ENCODE results near the gene SCGB1C2.
A peak's percentile ranks its signal among the peaks of the same experiment; 100 is the strongest.

Gene SCGB1C2

GRCh38 chr17:171871-172270 is 34.5 kb downstream of the SCGB1C2 start:
- no peak for DNase-seq (ENCODE audit: low spot score)

- no peak for DNase-seq (ENCODE audit: low spot score)
These were observed 35.0 kb downstream of the SCGB1C2 start for GRCh38 chr17:172401-172800.

DNA sequence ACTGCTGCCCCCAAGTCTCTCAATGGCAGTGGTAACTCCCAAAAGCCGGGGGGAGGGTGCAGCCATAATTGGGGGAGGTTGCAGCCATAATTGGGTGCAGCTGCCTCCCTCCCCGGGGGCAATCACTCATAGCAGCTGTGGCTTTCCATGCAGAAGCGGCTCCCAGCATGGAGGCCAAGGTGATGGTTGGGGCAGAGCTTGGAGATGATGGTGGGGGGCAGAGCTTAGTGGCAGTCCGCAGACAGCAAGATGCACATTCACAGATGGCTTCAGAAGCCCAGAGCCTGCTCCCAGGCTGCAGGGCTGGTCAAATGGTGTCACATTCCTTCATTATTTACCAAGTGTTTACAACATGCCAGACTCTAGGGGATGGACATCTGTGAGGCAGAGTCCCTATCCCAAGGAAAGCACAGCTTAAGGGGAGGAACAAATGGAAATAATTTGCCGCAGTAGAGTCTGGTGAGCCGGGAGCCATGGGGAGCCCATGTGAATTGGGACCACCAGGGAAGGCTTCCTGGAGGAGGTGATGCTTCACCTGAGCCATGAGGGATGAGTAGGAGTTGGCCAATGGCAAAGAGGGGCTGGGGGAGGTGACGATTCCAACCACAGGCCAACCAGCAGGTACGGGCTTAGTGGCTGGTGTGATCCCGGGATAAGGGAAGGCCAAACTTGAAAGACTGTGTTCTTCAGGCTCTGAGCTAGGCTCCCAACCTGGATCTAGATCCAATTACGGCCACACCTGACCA is 36.0 kb downstream of the SCGB1C2 start:
- DNase-seq (ENCODE audit: low spot score) = no peak

DNA sequence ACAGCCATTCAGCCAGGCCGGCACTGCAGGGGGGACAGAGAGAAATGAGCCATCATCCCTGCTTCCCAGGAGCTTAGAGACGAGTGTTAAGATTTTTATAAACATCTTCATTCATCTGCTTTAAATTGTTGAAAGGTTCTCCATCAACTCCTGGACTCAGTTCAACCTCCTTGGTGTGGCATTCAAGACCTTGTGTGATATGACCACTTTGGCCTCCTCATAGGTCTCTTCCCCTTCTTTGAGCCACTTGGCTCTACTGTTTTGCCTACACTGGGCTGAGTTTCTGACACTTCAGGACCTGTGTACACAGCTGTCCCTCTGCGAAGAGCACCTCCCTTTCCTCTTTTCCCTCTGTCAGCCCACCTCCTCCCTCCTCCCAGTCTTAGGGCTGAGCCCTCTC is 39.8 kb downstream of the SCGB1C2 start:
- no peak for DNase-seq (ENCODE audit: low spot score)

- no peak for DNase-seq (ENCODE audit: low spot score)
These were observed 40.4 kb downstream of the SCGB1C2 start for GRCh38 chr17:177762-178161.

- DNase-seq (ENCODE audit: low spot score) = peak; percentile 58
These were observed 41.1 kb downstream of the SCGB1C2 start for GRCh38 chr17:178292-179065.

DNA sequence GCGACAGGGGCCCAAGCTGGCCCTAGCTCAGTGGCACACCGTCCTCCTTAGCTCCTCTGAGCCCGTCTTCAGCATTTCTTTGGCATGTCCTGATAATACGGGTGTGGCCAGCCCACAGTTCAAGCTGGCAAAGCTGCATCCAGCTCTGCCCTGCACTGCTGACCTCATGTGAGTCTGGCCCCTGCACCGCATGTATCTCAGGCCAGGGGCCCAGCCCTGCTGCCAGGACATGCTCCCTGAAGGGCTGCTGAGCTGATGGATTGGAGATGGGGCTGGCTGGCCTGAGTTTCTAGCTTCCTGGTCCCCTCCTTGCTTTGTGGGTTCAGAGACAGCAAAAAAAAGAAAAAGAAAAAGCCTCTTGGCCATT is 41.7 kb downstream of the SCGB1C2 start:
- DNase-seq (ENCODE audit: low spot score) = no peak

DNA sequence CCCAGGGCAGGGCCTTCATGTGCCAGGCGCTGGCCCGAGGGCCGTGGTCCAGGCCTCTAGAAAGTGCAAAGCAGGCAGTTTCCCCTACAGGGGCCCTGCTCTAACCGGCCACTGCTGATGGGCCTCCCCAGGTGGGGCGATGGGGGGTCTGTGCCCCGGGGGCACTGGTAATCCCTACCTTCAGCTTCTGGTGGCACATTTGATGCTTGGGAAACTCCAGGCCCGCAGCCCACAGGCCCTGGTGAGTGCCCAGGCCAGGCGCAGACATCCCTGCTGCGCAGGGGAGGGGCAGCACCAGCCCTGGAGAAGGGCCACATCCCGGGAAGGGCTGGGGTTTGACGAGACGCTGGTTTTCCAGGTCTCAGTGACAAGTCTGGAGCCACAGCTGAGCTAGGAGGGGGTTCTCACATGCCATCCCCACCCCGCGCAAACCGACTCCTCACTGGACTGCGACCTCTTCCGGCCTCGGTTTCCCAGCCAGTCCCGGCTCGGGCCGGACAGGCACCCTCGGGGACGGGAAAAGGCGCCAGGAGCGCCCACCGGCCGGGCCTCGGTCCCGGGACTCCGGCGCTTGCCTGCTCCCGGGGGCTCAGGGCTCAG is 42.5 kb downstream of the SCGB1C2 start:
- DNase-seq (ENCODE audit: low spot score) = peak; percentile 36

DNA sequence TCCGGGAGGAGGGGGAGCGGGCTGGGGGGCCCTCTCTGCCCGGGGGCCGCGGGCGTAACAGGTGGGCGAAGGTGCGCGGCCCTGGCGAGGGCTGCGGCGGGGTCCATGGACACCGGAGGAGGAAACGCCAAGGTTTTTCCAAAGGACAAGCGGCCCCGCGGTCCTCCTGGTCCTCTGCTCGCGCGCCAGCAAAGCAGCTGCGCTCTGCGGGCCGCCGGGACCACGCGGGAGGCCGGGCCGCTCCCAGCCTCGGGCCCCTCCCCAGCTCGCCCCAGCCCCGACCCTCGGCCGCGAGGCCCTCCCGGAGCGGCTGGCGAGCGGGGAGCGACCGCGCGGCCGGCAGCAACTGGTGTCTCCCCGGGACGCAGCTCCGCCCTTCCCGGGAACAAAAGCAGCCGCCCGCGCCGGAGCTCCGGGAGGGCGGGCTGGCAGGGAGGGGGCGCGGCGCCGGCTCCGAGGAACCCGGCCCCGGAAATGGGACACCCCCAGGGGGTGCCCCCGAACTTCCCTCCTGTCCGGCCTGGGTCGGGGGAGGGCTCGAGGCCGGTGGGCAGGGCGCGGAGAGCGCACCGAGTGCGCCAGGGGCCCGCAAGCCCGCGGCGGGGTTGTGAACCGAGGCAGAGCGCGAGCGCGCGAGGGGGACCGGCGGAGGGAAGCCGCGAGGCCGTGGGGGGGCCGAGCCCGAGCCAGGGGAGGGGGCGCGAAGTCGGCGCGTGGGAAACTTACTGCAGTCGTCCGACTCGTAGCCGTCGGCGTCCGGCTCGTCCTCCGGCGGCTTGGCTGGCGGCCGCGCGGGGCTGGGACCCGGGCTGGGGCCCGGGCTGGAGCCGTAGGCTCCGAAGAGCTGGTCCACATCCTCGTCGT is 43.2 kb downstream of the SCGB1C2 start:
- no peak for DNase-seq (ENCODE audit: low spot score)

DNA sequence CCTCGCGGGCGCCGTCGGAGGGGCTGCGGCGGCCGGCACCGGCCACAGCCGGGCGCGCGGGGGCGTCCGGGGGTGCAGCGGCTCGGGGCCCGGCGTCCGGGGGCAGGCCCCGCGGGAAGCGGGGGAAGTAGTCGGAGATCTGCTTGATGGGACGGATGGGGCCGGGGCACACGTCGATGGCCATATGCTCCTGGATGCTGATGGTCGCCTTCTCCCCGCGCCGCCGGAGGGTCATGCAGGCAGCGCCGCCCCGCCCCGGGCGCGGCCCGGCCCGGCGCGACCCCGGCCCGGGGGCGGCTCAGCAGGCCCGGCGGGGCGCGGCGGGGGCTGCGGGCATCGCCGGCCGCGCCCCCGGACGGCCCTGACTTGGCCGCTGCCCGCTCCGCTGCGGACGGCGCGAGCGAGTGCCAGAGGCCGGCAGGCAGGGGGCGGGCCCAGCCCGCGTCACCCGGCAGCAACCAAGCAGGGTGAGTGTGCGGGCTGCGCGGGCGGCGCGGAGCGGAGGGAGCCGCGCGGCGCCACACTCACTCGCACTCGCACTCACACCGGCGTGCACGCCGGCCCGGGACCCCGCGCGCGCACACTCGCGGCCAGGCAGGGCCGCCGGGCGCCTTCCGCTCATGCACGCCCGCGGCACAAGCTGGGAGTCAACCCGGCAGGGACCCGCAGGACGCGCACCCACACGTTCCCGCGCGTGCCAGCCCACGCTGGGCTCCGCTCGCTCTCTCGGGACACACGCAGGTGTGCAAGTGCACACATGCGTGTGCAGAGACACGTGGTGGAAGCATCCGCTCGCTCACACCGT is 44.1 kb downstream of the SCGB1C2 start, which contains the start of gene DOC2B:
DOC2B (minus strand) TSS at position 406 of the 805 bp plus-strand sequence; CDS start at position 235, 171 bp downstream.
- no peak for DNase-seq (ENCODE audit: low spot score)

DNA sequence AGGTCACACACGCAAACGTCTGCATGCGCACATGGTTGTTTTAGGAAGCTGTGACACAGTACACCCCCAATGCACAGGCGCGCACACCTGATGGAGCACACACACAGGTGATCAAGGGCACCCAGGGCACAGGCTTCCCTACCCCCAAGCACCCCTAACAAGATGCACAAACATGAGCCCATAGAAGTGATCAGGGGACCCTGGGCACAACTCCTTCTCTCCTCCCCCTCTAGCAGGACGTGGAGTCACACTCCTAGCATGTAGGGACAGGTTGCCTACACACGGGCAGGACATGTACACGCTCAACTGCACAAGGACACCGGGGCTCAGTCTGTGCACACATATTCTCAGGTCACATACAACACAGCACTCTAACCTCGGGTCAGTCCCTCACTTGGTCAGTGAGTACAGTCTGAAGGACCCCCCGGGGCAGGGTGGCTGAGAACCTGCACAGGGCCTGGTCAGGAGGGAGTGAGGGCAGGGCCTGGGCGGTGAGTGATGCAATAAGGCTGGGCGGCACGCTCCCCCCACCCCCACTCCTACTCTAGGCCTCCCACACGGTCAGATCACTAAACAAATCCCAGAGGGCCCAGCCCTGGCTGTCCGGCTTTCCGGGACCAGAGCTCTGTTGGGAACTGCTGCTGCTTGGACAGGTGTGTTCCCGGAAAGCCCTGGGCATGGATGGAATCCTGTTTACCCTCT is 44.8 kb downstream of the SCGB1C2 start:
- DNase-seq (ENCODE audit: low spot score) = peak; percentile 63

DNA sequence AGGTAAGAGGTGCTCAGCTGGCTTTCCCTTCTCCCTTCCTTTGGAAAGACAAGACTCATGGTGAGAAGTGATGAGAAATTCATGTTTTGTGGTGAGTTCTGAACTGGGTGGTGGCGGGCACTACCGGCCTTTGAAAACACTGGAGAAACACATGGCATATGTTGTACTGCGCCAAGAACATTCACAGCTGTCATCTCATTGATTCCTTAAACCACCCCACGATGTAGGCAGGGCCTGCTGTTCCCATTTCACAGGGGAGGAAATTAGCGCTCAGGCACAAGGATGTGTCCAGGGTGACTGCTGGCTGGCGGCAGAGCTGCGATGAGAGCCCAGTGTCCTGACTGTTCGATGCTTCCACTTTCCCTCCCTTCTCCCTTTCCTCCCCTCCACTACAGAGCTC is 45.7 kb downstream of the SCGB1C2 start:
- no peak for DNase-seq (ENCODE audit: low spot score)

GRCh38 chr17:185445-186138 is 48.2 kb downstream of the SCGB1C2 start:
- DNase-seq (ENCODE audit: low spot score) = no peak

DNA sequence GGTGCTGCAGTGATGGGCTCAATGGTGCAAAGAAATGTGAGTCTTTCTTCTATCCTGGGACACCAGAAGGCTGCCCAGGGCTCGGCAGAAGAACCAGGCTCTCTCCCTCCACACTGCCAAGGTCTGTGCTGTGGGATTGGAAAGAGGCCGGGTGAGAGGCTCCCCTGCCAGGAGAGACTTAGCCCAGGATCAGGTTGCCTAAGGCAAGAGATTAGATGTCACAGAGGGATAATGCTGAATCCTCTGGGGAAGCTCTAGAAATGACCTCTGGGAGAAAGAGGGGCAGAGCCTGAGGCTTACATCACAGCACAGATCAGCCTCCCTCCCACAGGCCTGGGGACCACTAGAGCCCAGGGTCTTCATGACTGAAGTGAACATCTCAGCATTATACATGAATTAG is 49.8 kb downstream of the SCGB1C2 start:
- DNase-seq (ENCODE audit: low spot score) = peak; percentile 60

Small RNA genes lying within 50 kb of the gene (small RNA-seq; reads per million reads assigned to genes)
- 0 reads per million in 2 experiments for gene RF00026

All from SK-N-DZ (cell line).